Measurements from ENCODE around the gene RHBDF2. TPM values are rescaled to one million over a fixed set of nuclear protein-coding genes. Genes with fewer than 3 reads are reported as not detected.
A peak's percentile ranks its signal among the peaks of the same experiment; 100 is the strongest.

Gene RHBDF2
- total RNA-seq, 2 donors from 2014 or later: 91.6 to 153 TPM

- H3K9me3 ChIP-seq: no peaks in the 10 kb centered on the region
- TF ChIP-seq CTCF (IDR thresholded peaks at IDR 0.05): peak; percentile 97
- peaks cover 5 to 7% of the 10 kb centered on the region in 2 donors for H3K4me1 ChIP-seq (ENCODE audit: control insufficient read depth in 1 of 2, low read depth in 2 of 2)
- no peaks in the 10 kb centered on the region for H3K36me3 ChIP-seq
- no peak overlapping the region for H3K4me3 ChIP-seq
- DNase-seq (ENCODE audit: low spot score) (peak; percentile 51), ATAC-seq (ENCODE audit: insufficient number of reproducible peaks, low FRiP score, low read depth) (peak; percentile 27)
- H3K27me3 ChIP-seq (replicated peaks; ENCODE audit: insufficient read depth): no peaks in the 10 kb centered on the region
- H3K27ac ChIP-seq: no peak overlapping the region
Measured at GRCh38 chr17:76506408-76507345, 5.5 kb upstream of the RHBDF2 start.

GRCh38 chr17:76504117-76504516, 2.9 kb upstream of the RHBDF2 start:
- no peaks in the 10 kb centered on the region for H3K27me3 ChIP-seq (replicated peaks; ENCODE audit: insufficient read depth)
- DNase-seq (ENCODE audit: low spot score): no peak

GRCh38 chr17:76502341-76503211, 1.4 kb upstream of the RHBDF2 start:
- Histone ChIP-seq H3K27me3 (replicated peaks; ENCODE audit: insufficient read depth) (no peaks in the 10 kb centered on the region), H3K27ac (peak overlapping the region in 1 of 2 donors; percentile 75), H3K36me3 (no peaks in the 10 kb centered on the region), H3K4me3 (no peak overlapping the region), H3K9me3 (no peaks in the 10 kb centered on the region), H3K4me1 (ENCODE audit: control insufficient read depth in 1 of 2, low read depth in 2 of 2) (peaks cover 23 to 44% of the 10 kb centered on the region in 2 donors)
- TF ChIP-seq CTCF (IDR thresholded peaks at IDR 0.05): no peak
- no peak for DNase-seq (ENCODE audit: low spot score)
- ATAC-seq (ENCODE audit: insufficient number of reproducible peaks, low FRiP score, low read depth): no peak

More at GRCh38 chr17:76504117-76504516, 2.9 kb upstream of the RHBDF2 start:
- H3K36me3 ChIP-seq: no peaks in the 10 kb centered on the region
- no peak for ATAC-seq (ENCODE audit: insufficient number of reproducible peaks, low FRiP score, low read depth)
- H3K4me3 ChIP-seq: no peak overlapping the region
- H3K27ac ChIP-seq: no peak overlapping the region
- no peak for TF ChIP-seq CTCF (IDR thresholded peaks at IDR 0.05)
- no peaks in the 10 kb centered on the region for H3K9me3 ChIP-seq
- peaks cover 13 to 29% of the 10 kb centered on the region in 2 donors for H3K4me1 ChIP-seq (ENCODE audit: control insufficient read depth in 1 of 2, low read depth in 2 of 2)

- Histone ChIP-seq H3K9me3 (no peaks in the 10 kb centered on the region), H3K4me1 (ENCODE audit: control insufficient read depth in 1 of 2, low read depth in 2 of 2) (peaks cover 23 to 46% of the 10 kb centered on the region in 2 donors), H3K27me3 (replicated peaks; ENCODE audit: insufficient read depth) (no peaks in the 10 kb centered on the region), H3K4me3 (peak overlapping the region; percentile 84), H3K27ac (peak overlapping the region; percentile 54 to 75), H3K36me3 (no peaks in the 10 kb centered on the region)
- DNase-seq (ENCODE audit: low spot score) (no peak), ATAC-seq (ENCODE audit: insufficient number of reproducible peaks, low FRiP score, low read depth) (no peak)
- no peak for TF ChIP-seq CTCF (IDR thresholded peaks at IDR 0.05)
Measured at GRCh38 chr17:76501827-76502307, 644 bp upstream of the RHBDF2 start.

GRCh38 chr17:76500747-76501017, 541 bp downstream of the RHBDF2 start:
- no peaks in the 10 kb centered on the region for H3K9me3 ChIP-seq
- no peak for TF ChIP-seq CTCF (IDR thresholded peaks at IDR 0.05)
- no peaks in the 10 kb centered on the region for H3K36me3 ChIP-seq
- H3K4me1 ChIP-seq (ENCODE audit: control insufficient read depth in 1 of 2, low read depth in 2 of 2): peaks cover 23 to 46% of the 10 kb centered on the region in 2 donors
- no peak for DNase-seq (ENCODE audit: low spot score)
- no peaks in the 10 kb centered on the region for H3K27me3 ChIP-seq (replicated peaks; ENCODE audit: insufficient read depth)
- no peak for ATAC-seq (ENCODE audit: insufficient number of reproducible peaks, low FRiP score, low read depth)
- peak overlapping the region; percentile 54 to 75 for H3K27ac ChIP-seq
- peak overlapping the region; percentile 84 for H3K4me3 ChIP-seq

Data from thoracic aorta (tissue), 2 donors.